Measurements from ENCODE around the gene CLCN3.
"Not testable (repeated sequence)": the region's sequence is repeated elsewhere in the genome, so short reads cannot be mapped to it uniquely, and the experiment has no call there.

The CLCN3 gene

DNA sequence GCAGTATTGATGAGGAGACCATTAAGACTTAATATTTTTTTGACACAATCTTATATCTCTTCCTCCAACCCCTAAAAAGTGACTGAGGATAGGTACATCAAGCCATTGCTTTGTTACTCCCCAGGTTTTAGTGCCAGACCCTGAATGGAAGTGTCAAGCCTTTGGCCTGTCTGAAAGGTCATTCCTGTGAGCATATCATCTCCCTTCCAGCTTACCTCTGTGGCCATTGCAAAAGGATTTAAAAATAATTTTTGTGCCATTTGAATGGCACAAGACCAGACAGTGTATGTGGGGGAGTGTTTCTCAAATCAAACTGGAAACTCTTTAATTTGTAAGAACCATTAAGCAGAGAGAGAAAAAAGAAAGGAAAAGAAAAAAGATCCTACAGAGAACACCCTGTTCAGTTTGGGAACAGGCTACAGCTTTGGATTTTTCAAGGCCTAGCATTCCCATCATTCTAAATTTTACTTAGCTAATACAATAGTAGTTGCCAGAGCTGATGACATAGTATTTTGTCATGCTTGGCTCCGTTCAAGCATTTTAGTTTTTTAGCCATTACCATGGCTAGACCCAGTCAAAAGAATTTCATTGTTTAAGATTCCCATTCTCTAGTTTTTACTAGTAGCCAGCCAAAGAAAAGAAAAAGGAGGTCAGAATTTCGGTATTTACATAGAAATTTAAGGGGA lies 87.7 kb downstream of the CLCN3 start:
- DNase-seq (ENCODE audit: low spot score), result no peak

DNA sequence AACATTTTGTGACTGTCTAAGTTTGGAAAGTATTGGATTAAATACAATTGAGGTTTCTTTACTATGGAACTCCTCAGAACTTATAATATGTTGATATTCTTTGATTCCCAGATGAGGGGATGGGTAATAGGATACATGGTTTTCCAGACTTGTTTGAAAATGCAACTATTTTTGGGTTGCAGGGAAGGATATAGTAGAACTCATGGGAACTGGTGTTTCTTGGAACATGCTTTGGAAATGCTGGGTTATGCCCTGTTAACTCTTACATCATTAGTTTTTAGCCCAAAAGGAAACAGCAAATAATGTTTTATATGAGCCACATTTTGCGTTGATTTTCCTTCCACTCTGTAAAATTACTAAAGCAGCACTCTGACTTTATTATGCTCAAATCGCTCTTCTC lies 95.4 kb downstream of the CLCN3 start:
- DNase-seq (ENCODE audit: low spot score), result no peak

DNA sequence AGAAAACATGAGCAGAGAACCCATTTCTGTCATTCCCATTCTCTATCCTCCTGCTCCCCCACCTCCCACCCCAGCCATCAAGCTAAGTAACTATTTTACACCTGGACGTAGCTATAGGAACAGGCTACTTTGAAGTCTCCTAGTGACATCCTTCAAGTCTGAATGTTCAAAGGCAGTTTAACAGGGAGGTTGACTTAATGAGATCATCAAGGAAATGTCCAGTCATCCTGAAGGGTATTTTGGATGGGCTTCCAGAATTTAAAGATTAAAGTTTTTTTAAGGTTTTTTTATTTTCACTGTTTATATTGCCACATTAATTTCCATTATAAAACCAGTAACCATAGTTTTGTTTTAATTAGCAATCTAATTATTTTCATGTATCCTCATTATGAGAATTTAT lies 96.3 kb downstream of the CLCN3 start:
- DNase-seq (ENCODE audit: low spot score), result no peak

DNA sequence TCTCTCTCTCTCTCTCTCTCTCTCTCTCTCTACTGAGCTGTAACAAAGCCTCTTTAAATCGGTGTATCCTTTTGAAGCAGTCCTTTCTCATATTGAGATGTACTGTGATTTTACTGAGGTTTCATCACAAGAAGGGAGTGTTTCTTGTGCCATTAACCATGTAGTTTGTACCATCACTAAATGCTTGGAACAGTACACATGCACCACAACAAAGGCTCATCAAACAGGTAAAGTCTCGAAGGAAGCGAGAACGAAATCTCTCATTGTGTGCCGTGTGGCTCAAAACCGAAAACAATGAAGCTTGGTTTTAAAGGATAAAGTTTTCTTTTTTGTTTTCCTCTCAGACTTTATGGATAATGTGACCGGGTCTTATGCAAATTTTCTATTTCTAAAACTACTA lies 100.2 kb downstream of the CLCN3 start:
- DNase-seq (ENCODE audit: low spot score), result no peak

DNA sequence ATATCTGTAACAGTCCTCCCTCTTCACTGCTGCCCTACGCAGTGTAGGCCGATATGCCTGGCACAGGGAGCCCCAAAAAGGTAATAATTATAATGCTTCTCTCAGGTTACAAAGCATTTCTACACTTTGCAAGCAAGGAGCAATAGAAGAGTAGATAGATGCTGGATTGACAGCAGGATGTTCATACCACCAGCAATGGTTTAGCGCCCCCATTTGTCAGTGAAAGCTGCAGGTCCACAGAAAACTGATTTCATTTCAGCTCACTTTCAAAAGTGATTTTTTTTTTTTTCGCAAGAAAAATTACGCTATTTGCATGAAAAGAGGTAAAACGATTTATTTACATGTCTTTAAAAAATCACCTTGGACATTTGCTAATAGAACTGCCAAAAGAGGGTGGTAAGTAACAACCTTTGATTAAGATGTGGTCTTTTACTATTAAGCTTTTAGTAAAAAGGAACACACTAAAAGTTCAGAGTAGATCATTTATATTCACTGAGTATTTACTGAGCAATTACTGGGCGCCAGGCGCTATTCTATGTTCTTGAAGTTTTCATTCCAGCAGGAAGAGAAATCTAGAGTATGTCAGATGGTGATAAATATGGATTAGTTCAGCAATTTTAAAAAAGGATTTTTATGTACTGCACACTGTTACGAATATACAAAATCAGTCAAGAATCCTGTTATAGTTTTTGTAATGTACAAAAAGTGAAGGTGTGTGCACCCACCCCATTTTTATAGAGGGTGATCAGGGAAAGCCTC lies 103.0 kb downstream of the CLCN3 start:
- DNase-seq (ENCODE audit: low spot score), result peak; percentile 12

DNA sequence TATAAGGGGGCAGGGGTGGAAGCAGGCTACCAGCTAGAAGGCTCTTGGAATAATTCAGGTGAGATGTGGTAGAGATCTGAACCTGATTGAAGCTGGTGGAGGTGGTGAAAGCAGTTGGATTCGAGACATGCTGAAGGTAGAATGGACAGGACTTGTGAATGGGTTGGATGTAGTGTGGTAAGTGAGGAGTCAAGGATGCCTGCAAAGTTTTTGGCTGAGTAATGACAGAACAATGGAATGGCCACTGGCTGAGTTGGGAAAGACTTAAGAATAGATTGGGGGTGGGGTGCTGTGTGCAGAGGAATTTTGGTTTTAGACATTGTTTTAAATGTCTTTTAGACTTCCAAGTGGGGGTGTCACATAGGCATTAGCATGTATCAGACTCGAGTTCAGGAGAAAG lies 103.9 kb downstream of the CLCN3 start:
- no peak for DNase-seq (ENCODE audit: low spot score)

DNA sequence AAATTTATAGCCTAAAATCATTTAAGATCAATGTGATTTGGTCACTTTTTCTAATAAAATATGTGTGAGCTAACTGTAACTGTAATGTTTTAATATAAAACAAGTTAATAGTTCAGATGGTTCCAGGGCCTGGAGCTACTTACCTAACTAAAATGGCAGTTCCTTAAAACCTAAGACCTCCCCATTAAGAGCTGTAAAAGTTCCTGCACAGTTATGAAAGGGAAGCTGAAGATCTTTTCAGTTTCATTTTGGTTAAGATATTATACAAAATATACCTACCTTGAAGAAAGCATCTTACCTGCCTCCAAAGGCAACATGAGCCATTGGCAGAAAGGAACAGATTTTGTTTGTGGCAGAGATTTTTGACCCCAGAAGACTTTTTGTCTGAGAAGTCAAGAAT lies 107.2 kb downstream of the CLCN3 start:
- no peak for DNase-seq (ENCODE audit: low spot score)

DNA sequence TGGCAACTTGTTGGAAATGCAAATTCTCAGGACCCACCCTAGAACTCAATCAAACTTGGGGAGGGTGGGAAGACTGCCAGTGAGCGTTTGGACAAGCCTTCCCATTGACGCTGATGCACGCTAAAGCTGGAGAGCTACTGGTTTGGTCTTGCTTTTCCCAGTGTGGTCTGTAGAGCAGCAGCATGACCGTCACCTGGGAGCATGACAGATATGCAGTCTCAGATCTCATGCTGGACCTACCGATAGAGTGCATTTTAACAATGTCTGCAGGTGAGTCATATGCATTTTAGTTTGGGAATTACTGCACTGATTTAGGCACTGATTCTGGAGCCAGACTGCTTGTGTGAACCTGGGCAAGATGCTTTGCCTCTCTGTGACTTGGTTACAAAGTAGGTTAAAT lies 110.2 kb downstream of the CLCN3 start:
- DNase-seq (ENCODE audit: low spot score), result no peak

DNA sequence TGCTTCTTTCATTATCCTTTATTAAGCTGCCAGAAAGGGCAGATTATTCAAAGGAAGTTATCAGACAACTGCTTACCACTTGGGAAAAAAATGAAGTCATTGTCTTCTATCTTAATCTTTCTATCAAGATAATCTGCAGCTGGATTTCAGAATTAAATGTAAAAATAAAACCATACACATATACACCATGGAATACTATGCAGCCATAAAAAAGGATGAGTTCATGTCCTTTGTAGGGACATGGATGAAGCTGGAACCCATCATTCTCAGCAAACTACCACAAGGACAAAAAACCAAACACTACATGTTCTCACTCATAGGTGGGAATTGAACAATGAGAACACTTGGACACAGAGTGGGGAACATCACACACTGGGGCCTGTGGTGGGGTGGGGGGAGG lies 118.2 kb downstream of the CLCN3 start:
- not testable (repeated sequence) for DNase-seq (ENCODE audit: low spot score)

DNA sequence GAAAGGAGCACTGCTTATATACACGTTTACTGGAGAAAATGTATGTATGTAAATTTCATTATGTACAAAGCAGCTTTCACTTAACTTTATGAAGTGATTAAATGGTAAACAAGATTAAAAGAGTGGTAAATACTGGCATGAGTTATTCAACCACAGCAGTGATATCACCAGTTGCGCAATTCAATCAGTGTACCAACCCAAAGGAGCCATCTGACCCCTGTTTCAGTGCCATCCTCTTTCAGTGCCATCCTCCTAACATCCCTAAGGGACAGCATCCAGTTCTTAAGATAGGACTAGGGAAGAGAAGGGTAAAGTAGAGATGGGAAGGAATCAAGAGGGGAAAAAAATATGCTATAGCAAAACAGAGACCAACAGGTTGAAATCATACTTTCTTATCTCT lies 121.2 kb downstream of the CLCN3 start:
- DNase-seq (ENCODE audit: low spot score), result no peak

DNA sequence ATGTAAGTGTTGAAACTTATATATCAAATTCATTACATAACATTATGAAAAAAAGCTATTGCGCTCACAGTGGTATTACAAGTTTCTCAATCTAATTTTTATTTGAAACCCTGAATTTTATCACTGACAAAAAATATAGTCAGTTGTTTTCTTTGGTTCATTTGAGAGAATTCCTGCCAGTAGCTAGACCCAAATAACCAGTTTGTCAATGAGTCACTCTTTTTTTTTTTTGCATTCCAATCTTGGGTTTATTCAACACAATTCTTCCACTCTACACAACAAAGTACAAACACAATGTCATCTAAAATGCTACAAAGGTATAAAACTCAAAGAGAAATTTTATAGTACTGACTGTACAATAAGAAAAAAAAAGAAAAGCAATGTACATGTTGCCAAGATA lies 124.2 kb downstream of the CLCN3 start:
- DNase-seq (ENCODE audit: low spot score), result no peak

DNA sequence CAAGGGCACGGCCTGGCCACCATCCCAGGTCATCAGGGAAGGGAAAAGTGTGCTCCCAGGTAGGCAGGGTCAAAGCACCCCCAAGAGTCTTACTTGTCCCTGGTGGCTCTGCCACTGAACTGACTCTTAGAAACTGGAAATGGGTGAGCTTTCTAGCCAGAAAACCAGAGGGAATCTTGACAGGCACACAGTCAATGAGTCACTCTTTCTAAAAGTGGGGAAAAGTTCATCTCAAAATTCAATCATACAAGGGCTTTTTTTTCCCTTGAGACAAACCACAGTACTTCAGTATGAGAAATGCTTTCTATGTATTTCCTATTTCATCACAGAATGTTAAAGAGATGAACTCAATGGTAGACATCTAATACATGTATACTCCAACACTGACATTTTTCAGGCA lies 124.9 kb downstream of the CLCN3 start:
- DNase-seq (ENCODE audit: low spot score), result no peak

DNA sequence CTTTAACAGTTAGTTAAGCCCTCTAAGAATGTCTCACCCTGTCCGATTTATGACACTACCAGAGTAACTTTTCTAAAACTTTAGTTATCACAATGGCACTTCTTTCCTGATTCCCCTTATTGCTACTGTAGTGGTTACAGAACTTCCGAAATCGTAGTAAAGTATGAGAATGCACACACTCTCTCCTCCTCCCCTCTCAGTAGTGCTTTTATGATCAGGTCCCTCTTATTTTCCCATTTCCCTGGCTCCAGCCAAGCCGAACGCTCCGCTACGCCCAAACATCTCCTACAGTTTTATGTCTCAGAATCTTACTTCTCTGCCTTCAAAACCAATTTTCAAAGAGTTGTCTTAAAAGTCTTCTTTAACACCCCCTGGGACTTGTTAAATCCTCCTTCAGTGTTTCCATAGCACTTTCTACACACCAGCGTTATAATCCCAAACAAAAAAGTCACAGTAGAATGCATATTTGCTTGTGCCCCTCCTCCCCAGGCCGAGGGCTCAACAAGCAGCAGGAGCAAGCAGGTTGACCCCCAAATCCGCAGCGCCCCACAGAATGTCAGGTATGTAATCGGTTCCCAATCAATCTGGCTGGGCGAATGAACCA lies 136.7 kb downstream of the CLCN3 start:
- DNase-seq (ENCODE audit: low spot score), result no peak

DNA sequence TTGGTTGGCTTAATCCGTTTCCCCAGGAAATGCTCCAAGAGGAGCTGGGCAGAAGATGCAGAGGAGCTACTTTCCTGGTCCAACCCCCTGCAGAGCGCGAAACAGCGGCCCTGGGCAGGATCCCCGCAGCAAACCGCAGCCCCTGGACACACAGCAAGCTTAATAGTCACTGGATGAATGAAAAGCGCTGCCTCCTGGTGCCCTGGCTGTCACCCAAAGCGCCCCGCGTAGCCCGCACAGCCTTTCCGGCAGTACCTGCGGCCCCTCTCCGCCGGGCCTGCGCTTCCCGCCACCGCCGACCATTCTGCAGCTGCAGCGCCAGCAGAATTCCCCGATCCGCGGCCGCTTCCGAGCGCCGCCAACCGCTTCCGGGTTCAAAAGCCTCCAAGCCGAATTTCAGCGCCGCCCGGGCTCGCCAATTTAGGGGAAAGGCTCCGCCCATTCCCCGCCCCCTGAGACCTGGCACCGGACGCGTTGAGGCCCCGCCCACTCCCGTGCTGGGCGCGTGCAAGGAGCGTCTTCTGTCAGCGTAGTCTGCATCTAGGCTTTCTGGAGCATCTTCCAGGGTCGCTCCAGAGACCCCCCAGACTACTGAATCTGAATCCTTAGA lies 137.3 kb downstream of the CLCN3 start, which contains the start of gene HPF1:
TSS of gene HPF1 (minus strand) at position 370 of the 610 bp plus-strand sequence. CDS start at position 303, 67 bp downstream.
- DNase-seq (ENCODE audit: low spot score), result peak; percentile 92

DNA sequence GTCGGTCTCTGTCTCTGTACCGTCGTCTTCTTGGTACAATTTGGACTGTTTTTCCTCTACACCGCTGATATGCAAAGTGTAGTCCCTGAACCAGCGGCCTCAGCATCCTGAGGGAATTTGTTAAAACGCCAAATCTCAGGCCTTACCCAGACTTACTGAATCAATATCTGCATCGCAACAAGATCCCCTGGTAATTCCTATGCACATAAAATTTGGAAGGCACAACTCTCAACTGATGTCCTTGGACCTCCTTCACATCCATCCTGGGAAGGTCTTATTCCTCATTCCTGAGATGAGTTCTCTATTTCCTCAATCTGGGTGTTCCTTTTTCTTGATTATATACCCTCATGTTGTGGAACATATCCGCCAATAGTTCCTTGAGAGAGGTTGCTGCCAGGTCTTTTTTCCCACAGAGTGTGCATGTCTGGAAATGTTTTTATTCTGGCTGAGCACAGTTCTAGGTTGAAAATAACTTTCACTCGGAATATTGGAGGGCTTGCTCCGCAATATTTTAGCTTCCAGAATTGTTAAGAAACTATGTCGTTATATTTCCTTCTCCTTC lies 138.1 kb downstream of the CLCN3 start:
- DNase-seq (ENCODE audit: low spot score), result no peak

DNA sequence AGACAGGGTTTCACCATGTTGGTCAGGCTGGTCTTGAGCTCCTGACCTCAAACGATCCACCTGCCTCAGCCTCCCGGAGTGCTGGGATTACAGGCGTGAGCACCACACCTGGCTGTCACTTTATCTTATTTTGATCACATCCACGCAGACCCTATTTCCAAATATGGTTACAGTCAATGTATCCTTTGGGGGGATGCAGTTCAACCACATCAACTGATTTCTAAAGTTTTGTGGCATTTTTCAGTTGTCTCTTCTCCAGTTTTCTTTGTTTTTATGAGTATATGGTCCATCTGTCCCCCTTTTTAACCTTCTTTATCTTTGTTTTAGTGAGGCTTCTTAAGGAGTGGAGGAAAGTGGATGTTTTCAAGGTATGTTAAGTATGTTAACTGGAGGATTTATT lies 141.5 kb downstream of the CLCN3 start:
- DNase-seq (ENCODE audit: low spot score), result no peak

DNA sequence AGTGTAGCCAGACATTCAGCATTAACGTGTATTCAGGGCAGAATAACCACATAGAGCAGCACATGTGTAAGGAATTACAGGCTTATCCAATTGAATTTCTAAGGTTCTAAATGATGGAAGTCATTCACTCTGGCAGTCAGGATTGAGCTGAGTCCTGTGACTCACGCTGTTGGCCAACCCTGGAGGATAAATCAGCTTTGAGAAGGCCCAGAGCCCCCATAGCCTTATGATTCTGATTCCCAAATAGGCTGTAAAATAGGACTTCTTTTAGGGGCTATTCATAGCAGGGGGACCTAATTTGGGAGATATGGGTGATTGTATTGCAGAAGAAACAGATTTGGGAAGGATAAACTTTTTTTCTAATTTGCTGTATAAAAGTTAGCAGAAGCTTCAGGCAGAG lies 145.5 kb downstream of the CLCN3 start:
- DNase-seq (ENCODE audit: low spot score), result no peak

DNA sequence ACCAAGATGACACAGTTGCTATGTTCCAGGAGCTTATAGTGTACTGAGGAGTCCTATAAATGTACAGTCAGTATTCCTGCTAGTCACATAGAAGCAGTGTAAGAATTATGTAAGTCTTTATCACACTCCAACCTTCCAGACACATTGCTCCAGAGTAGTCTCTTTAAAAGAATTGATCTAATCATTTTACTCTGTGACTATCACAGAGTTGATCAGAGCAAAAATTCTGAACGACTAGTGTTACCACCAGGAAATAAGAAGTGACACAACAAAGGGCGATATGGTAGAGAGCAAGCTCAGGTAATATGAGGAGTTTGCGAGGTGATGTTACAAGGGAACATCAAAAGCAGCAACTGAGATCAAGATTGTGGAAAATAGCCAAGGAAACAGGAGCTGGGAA lies 146.4 kb downstream of the CLCN3 start:
- DNase-seq (ENCODE audit: low spot score), result no peak

DNA sequence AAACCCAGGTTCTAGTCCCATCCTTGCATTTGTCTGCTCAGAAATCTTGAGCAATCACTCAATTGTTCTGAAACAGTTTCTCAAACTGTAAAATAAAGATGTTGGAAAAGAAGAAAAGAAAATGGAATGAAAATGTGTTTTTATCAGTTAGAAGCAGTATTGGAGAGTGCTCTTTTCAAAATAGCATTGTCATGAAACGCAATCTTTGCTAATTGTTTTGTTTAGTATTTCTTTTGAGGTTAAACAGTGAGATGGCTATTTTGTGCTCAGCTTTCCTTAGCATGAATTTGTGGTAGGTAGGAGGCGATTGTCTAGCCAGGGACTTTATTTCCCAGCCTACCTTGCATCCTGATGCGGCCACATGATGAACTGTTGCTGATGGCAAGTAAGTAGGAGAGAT lies 148.0 kb downstream of the CLCN3 start:
- no peak for DNase-seq (ENCODE audit: low spot score)

DNA sequence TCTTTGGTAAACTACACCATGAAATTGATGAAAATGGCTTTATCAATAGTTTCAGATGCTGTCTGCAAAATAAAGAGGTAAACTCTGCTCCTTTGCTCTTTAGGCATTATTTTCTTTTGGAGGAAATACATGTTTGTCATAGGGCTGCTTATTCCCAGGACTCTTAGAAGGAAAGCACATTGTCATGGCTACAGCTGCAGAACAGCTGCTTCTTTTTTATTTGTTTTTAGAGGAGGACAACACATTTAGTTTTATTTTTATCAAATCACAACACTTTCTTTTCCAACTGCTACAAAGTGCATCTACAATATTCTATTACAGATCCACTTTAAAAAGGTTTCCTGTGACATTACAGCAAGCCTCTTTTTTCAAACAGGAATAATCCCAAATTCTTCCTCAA lies 150.0 kb downstream of the CLCN3 start:
- no peak for DNase-seq (ENCODE audit: low spot score)

DNA sequence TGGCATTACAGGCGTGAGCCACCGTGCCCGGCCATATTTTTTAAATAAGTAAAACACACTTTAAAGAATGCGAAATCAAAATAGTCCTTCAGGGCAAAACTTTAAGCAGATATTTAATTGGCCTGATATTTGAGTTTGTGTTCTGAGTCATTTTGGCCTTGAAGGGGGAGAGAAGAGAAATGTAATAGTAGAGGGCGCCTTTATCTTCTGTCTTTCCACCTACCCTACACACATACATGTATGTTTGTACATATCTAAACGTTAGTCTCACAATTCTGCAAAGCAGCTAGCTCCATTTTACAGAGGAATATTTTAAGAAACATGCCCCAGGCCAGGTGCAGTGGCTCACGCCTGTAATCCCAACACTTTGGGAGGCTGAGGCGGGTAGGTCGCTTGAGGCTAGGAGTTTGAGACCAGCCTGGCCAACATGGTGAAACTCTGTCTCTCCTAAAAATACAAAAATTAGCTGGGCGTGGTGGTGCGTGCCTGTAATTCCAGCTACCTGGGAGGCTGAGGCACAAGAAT lies 151.2 kb downstream of the CLCN3 start:
- DNase-seq (ENCODE audit: low spot score), result not testable (repeated sequence)
